PC-9 (cell line): Measurements from ENCODE around the gene MTUS2.

Experiments
- CTCF ChIP-seq: fragments of 200-600 bp; sonication (generic); conservative IDR thresholded peaks from 2 replicates; pipeline ENCODE4 v1.6.1; 2017; ENCODE audit warnings: mixed run types, antibody characterized with exemption, mild to moderate bottlenecking, moderate library complexity
- EZH2 ChIP-seq: fragments of 200-600 bp; sonication (generic); IDR thresholded peaks from 2 replicates; pipeline ENCODE4 v1.8.0; 2017; ENCODE audit warnings: antibody characterized with exemption, low read depth

DNA sequence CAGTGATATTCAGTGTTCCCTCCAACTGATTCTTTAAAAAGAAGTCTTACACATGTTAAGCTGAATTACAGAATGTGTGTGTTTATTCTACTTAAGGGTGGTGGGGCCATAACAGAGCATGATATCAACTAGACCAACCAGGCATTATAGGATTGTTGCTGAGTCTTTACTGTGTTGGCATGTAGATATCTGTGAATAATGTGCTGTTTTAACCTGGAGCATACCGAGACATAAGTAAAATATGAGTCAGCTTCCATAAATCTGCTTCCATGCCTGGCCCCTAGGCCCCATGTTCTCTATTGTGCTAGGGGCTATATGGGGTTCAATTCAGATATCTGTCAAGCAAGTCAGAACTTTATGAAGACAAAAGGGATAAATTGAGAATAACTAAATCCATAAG is 295.7 kb downstream of the MTUS2 start:
- TF ChIP-seq CTCF (no peak), EZH2 (no peak)
